Trophoblast cell (in vitro differentiated cells and primary cell): ENCODE results near the gene ACTG1.

ENCODE experiments used
- DNase-seq, 2 donors: peaks; one replicate each; pipeline ENCODE4 v3.0.0-alpha.2; 2016
- H2AFZ ChIP-seq: 2 replicates; pipeline ENCODE4 v1.6.1; 2013; ENCODE audit warnings: low read length, moderate library complexity, mild to moderate bottlenecking; ENCODE audit not compliant: insufficient read depth, poor library complexity
- H2AK5ac ChIP-seq: 2 replicates; pipeline ENCODE4 v1.6.1; 2013; ENCODE audit warnings: mild to moderate bottlenecking, low read length
- H2BK120ac ChIP-seq: 2 replicates; pipeline ENCODE4 v1.6.1; 2013; ENCODE audit warnings: low read length, mild to moderate bottlenecking, moderate library complexity; ENCODE audit not compliant: insufficient read depth, poor library complexity
- H2BK12ac ChIP-seq: 2 replicates; pipeline ENCODE4 v1.6.1; 2013; ENCODE audit warnings: mild to moderate bottlenecking, low read length, moderate library complexity
- H2BK5ac ChIP-seq: 2 replicates; pipeline ENCODE4 v1.6.1; 2013; ENCODE audit warnings: low read length, low read depth, moderate library complexity, mild to moderate bottlenecking; ENCODE audit not compliant: poor library complexity
- H3K14ac ChIP-seq: 2 replicates; pipeline ENCODE4 v1.6.1; 2013; ENCODE audit warnings: mild to moderate bottlenecking, low read length
- H3K18ac ChIP-seq: 2 replicates; pipeline ENCODE4 v1.6.1; 2013; ENCODE audit warnings: mild to moderate bottlenecking, low read length
- H3K23ac ChIP-seq: 2 replicates; pipeline ENCODE4 v1.6.1; 2013; ENCODE audit warnings: low read length
- H3K27ac ChIP-seq: 2 replicates; pipeline ENCODE4 v1.5.1; 2013; ENCODE audit warnings: low read depth, mild to moderate bottlenecking, inconsistent platforms, low read length, moderate library complexity
- H3K27me3 ChIP-seq: 2 replicates; pipeline ENCODE4 v1.6.1; 2013; ENCODE audit warnings: inconsistent platforms, mild to moderate bottlenecking, low read length, moderate library complexity; ENCODE audit not compliant: insufficient read depth
- H3K36me3 ChIP-seq, 2 experiments: 1 replicate in 1 of 2; 2 replicates in 1 of 2; pipeline ENCODE4 v1.6.1; 2013; ENCODE audit warnings: low read length in 2 of 2, mild to moderate bottlenecking in 2 of 2, moderate library complexity in 1 of 2; ENCODE audit not compliant: insufficient read depth in 2 of 2, control insufficient read depth in 1 of 2
- H3K4ac ChIP-seq: 2 replicates; pipeline ENCODE4 v1.6.1; 2013; ENCODE audit warnings: low read depth, mild to moderate bottlenecking, low read length, moderate library complexity
- H3K4me1 ChIP-seq, 2 experiments: 1 replicate in 1 of 2; 2 replicates in 1 of 2; pipeline ENCODE4 v1.6.1; 2013; ENCODE audit warnings: low read length in 2 of 2, mild to moderate bottlenecking in 2 of 2, moderate library complexity in 1 of 2; ENCODE audit not compliant: insufficient read depth in 2 of 2, control insufficient read depth in 1 of 2
- H3K4me2 ChIP-seq: 2 replicates; pipeline ENCODE4 v1.6.1; 2013; ENCODE audit warnings: inconsistent platforms, mild to moderate bottlenecking, low read length, moderate library complexity
- H3K4me3 ChIP-seq: 2 replicates; pipeline ENCODE4 v1.5.1; 2013; ENCODE audit warnings: mild to moderate bottlenecking, low read depth, low read length, inconsistent platforms
- H3K79me1 ChIP-seq: one replicate; pipeline ENCODE4 v1.6.1; 2013; ENCODE audit warnings: low read length
- H3K79me2 ChIP-seq: 2 replicates; pipeline ENCODE4 v1.6.1; 2013; ENCODE audit warnings: low read length, mild to moderate bottlenecking; ENCODE audit not compliant: control insufficient read depth, insufficient read depth, poor library complexity
- H3K9ac ChIP-seq: 2 replicates; pipeline ENCODE4 v1.6.1; 2013; ENCODE audit warnings: mild to moderate bottlenecking, low read length
- H3K9me3 ChIP-seq: 2 replicates; pipeline ENCODE4 v1.6.1; 2013; ENCODE audit warnings: low read depth, mild to moderate bottlenecking, control low read depth, inconsistent platforms, low read length; ENCODE audit not compliant: insufficient read depth
- H4K12ac ChIP-seq: 2 replicates; pipeline ENCODE4 v1.6.1; 2013; ENCODE audit warnings: low read depth, mild to moderate bottlenecking, low read length, moderate library complexity
- H4K8ac ChIP-seq: 2 replicates; pipeline ENCODE4 v1.6.1; 2013; ENCODE audit warnings: low read depth, mild to moderate bottlenecking, low read length, moderate library complexity
- H4K91ac ChIP-seq: one replicate; pipeline ENCODE4 v1.6.1; 2013; ENCODE audit warnings: low read depth, mild to moderate bottlenecking, low read length, moderate library complexity
- WGBS: extraction: QIAGEN DNeasy Blood & Tissue Kit; methylation state at CpG from one replicate; pipeline ENCODE4 v1.1.7; 2013; ENCODE audit warnings: missing lambda C conversion rate; ENCODE audit not compliant: insufficient read length, insufficient coverage; ENCODE audit errors: extremely low coverage; 5-methylcytosine and 5-hydroxymethylcytosine counted together

Gene ACTG1

DNA sequence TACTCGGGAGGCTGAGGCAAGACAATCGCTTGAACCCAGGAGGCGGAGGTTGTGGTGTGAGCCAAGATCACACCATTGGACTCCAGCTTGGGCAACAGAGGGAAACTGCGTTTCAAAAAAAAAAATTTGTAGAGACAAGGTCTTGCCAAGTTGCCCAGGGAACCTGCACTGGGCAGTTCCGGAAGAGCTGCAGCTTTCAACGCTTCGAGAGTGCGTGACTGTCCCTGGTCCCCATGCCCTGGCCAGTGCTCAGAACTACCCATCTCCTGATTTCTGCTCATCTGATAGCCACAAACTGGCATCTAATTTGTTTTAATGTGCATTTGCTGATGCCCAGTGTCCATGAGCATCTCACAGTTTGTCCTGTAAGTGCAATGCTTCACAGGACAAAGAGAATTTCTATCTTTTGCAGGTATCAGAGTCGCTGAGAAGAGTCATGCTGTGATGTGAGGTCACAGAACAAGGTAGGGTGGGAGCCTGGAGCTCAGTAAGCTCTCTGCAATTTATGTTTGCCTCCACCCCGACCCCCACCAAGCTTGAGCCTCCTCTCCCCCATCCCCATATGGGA lies 3.9 kb downstream of the ACTG1 start:
- no peak overlapping the region for H3K9ac ChIP-seq
- no CpG with 5 or more reads among the region's 10 CpGs for WGBS
- H4K8ac ChIP-seq: no peak overlapping the region
- H3K36me3 ChIP-seq: peaks cover 30 to 38% of the 10 kb centered on the region in 2 experiments
- no peak overlapping the region for H2BK5ac ChIP-seq
- peaks cover 15% of the 10 kb centered on the region for H3K79me1 ChIP-seq
- H3K27ac ChIP-seq: no peak overlapping the region
- no peak overlapping the region for H2AFZ ChIP-seq
- no peak overlapping the region for H4K91ac ChIP-seq
- H3K79me2 ChIP-seq: peaks cover 32% of the 10 kb centered on the region
- no peak overlapping the region for H4K12ac ChIP-seq
- no peaks in the 10 kb centered on the region for H3K27me3 ChIP-seq
- peaks cover 8% of the 10 kb centered on the region for H3K9me3 ChIP-seq
- H2AK5ac ChIP-seq: no peak overlapping the region
- H3K4me3 ChIP-seq: no peak overlapping the region
- H3K18ac ChIP-seq: no peak overlapping the region
- H2BK120ac ChIP-seq: no peak overlapping the region
- peak overlapping the region; percentile 70 for H3K4me2 ChIP-seq
- no peak overlapping the region for H2BK12ac ChIP-seq
- H3K4ac ChIP-seq: no peak overlapping the region
- DNase-seq: peak; percentile 46 to 77
- no peak overlapping the region for H3K14ac ChIP-seq
- H3K4me1 ChIP-seq: peaks cover 2 to 3% of the 10 kb centered on the region in 2 experiments
- H3K23ac ChIP-seq: no peak overlapping the region

DNA sequence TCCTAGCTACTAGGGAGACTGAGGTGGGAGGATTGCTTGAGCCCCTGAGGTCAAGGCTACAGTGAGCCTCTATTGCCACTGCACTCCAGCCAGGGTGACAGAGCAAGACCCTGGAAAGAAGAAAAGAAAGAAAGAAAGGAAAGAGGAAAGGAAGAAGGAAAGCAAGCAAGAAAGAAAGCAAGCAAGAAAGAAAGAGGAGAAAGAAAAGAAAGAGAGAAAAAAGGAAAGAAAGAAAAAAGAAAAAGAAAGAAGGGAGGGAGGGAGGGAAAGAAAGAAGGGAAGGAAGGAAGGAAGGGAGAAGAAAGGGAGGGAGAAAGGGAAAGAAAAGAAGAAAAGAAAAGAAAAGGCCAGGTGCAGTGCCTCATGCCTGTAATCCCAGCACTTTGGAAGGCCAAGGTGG lies 9.0 kb downstream of the ACTG1 start:
- Histone ChIP-seq H2AFZ (no peak overlapping the region), H3K27me3 (no peaks in the 10 kb centered on the region), H4K8ac (no peak overlapping the region), H3K36me3 (peaks cover 0 to under 1% of the 10 kb centered on the region in 2 experiments), H2BK12ac (no peak overlapping the region), H3K4ac (no peak overlapping the region), H3K27ac (no peak overlapping the region), H2AK5ac (no peak overlapping the region), H3K79me2 (no peaks in the 10 kb centered on the region), H3K18ac (no peak overlapping the region), H2BK120ac (no peak overlapping the region), H3K9ac (no peak overlapping the region), H3K4me3 (no peak overlapping the region), H3K23ac (no peak overlapping the region), H2BK5ac (no peak overlapping the region), H3K14ac (no peak overlapping the region), H3K79me1 (peaks cover 7% of the 10 kb centered on the region), H3K9me3 (no peaks in the 10 kb centered on the region), H3K4me1 (peaks cover 10 to 11% of the 10 kb centered on the region in 2 experiments), H4K12ac (no peak overlapping the region), H4K91ac (no peak overlapping the region), H3K4me2 (no peak overlapping the region)
- DNase-seq: no peak

DNA sequence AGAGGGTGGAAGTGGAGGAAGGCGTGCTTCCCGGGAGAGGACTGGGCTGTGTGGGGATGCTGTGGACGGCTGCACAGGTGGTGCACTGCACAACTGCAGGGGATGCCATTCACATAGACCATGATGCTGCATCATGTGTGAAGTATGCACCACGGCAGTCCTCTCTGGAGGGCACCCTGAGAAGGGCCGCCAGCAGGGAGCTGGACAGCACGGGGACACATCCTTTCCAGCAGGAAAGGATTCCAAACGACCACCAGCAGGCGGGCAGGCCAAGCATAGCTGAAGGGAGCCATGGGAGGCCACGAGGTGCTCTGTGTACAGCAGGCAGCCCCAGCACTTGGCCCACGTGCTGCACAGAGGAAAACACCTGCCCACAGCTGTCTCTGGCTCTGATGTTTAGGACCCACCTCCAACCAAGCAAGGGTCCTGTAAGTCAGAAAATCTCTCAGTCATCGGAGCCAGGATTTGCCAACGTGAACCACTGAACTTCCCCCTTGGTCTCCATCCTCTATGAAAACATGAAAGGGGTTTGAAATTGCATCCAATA lies 10.1 kb downstream of the ACTG1 start:
- no peak overlapping the region for H3K27ac ChIP-seq
- H2AFZ ChIP-seq: no peak overlapping the region
- no peak overlapping the region for H2AK5ac ChIP-seq
- no peak overlapping the region for H3K23ac ChIP-seq
- H3K18ac ChIP-seq: no peak overlapping the region
- H3K4me1 ChIP-seq: peaks cover 10 to 11% of the 10 kb centered on the region in 2 experiments
- H4K8ac ChIP-seq: no peak overlapping the region
- H2BK12ac ChIP-seq: no peak overlapping the region
- peaks cover 7% of the 10 kb centered on the region for H3K79me1 ChIP-seq
- H3K4me3 ChIP-seq: no peak overlapping the region
- H3K9me3 ChIP-seq: no peaks in the 10 kb centered on the region
- no peaks in the 10 kb centered on the region for H3K79me2 ChIP-seq
- no peak overlapping the region for H2BK5ac ChIP-seq
- no peak overlapping the region for H4K12ac ChIP-seq
- no peaks in the 10 kb centered on the region for H3K36me3 ChIP-seq
- WGBS: no CpG with 5 or more reads among the region's 12 CpGs
- H3K9ac ChIP-seq: no peak overlapping the region
- no peak overlapping the region for H3K14ac ChIP-seq
- H4K91ac ChIP-seq: no peak overlapping the region
- no peak overlapping the region for H3K4me2 ChIP-seq
- H2BK120ac ChIP-seq: no peak overlapping the region
- H3K27me3 ChIP-seq: no peaks in the 10 kb centered on the region
- no peak overlapping the region for H3K4ac ChIP-seq
- DNase-seq: peak in 1 of 2 donors; percentile 52

DNA sequence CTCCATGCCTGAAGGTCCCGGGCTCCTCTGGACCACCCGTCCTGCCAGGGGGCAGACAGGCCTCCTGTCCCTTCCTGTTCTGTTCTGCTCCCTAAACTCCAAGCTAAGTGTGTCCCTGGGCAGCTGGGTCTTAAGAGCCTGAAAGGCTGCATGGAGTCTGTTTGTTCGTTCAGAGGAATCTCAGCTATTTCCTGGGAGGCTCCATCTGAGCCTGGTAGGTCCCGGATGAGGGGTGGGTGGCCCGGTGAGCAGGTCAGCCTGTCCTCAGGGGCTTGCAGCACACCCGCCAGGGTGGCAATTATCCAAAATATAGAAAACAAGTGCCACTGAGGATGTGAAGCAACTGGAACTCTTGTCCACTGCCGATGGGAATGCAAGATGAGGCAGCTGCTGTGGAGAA lies 12.6 kb downstream of the ACTG1 start:
- Histone ChIP-seq H3K4ac (no peak overlapping the region), H3K23ac (no peak overlapping the region), H3K4me3 (no peak overlapping the region), H3K4me2 (no peak overlapping the region), H3K27me3 (no peaks in the 10 kb centered on the region), H4K91ac (peak overlapping the region; percentile 66), H2BK5ac (no peak overlapping the region), H2BK12ac (no peak overlapping the region), H3K79me1 (peaks cover 7% of the 10 kb centered on the region), H4K12ac (no peak overlapping the region), H3K18ac (no peak overlapping the region), H3K27ac (peak overlapping the region; percentile 14), H3K9ac (peak overlapping the region; percentile 0), H2BK120ac (no peak overlapping the region), H3K14ac (peak overlapping the region; percentile 34), H4K8ac (peak overlapping the region; percentile 23), H3K4me1 (peaks cover 10 to 11% of the 10 kb centered on the region in 2 experiments), H3K9me3 (no peaks in the 10 kb centered on the region), H2AK5ac (no peak overlapping the region), H3K79me2 (no peaks in the 10 kb centered on the region), H2AFZ (no peak overlapping the region), H3K36me3 (no peaks in the 10 kb centered on the region)
- DNase-seq: peak in 1 of 2 donors; percentile 39
- no CpG with 5 or more reads among the region's 7 CpGs for WGBS
